ENCODE results near the gene SLC30A2.

SLC30A2 gene

DNA sequence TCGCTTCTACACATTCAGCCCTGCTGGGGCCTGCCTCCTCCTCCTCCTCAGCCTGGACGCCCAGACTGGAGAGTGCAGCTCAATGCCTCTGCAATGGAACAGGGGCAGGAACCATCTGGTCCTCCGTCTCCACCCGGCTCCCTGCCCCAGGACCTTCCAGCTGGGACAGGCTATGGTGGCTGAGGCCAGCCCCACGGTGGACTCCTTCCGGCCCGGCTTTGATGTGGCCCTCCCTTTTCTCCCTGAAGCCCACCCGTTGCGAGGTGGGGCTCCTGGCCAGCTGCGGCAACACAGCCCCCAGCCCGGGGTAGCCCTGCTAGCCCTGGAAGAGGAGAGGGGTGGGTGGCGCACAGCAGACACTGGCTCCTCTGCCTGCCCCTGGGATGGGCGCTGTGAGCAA lies 22.9 kb downstream of the SLC30A2 start:
- no peak for DNase-seq (ENCODE audit: low read depth in 2 of 2)

DNA sequence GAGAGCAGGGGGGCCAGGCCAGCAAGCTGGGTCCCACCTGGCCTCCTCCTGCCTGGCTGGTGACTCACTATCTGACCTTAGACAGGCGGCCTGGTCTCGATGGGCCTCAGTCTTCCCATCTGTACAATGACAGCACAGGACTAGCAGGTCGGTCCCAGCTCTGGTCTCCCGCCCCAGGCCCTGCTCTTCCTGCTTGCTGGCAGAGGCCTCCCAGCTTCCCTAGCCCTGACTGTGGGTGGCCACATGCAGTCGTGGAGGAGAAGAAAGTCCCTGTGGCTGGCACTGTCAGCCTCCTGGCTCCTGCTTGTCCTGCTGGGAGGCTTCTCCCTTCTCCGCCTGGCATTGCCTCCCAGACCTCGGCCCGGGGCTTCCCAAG lies 23.5 kb downstream of the SLC30A2 start:
- DNase-seq (ENCODE audit: low read depth in 2 of 2): no peak

DNA sequence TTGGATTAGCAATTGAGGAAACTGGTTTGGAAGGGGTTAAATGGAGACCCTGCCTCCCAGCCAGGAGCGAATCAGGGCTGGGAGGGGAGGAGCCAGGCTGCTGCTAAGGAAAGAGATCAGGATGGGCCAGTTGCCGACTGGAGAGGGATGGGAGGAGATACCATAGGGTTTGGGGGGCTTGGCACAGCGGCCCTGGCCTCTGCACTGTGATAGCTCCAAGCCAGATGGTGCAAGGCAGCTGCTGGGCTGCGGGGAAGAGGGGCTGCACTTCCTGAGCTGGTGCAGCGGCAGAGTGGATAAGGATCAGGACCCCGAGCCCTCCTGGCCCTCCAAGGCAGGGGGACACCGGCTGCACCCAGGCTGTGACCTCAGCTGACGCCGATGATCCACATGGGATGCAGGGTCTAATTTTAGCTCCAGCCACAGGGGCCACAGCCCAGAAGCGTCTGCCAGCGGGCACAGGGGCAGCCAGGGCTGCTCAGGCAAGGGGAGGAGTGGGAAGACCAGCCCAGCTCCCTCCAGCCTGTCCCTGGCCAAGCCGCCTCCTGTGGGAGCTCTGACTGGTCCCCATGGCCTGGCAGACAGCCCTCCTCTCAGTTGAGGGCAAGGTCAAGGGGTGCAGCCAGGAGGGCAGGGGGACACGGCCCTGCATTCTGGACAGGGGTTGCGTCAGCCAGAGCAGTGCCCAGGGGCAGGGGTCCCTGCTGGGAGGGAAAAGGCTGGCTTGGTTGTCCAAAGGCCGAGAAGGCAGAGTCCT lies 24.1 kb downstream of the SLC30A2 start, which contains the start of gene EXTL1:
Gene EXTL1 (plus strand): TSS at position 129 of the 757 bp plus-strand sequence. CDS start 872 bp downstream, outside the sequence.
- DNase-seq (ENCODE audit: low read depth in 2 of 2): no peak

GRCh38 chr1:26020941-26021646 lies 24.8 kb downstream of the SLC30A2 start:
- DNase-seq (ENCODE audit: low read depth in 2 of 2): no peak

- no peak for DNase-seq (ENCODE audit: low read depth in 2 of 2)
Observed at GRCh38 chr1:26020330-26020768, 25.6 kb downstream of the SLC30A2 start.

- DNase-seq (ENCODE audit: low read depth in 2 of 2): no peak
Observed at GRCh38 chr1:26019641-26020315, 26.1 kb downstream of the SLC30A2 start.

- DNase-seq (ENCODE audit: low read depth in 2 of 2): no peak
Observed at GRCh38 chr1:26017606-26018005, 28.3 kb downstream of the SLC30A2 start.

- DNase-seq (ENCODE audit: low read depth in 2 of 2): no peak
Observed at GRCh38 chr1:26016953-26017545, 28.9 kb downstream of the SLC30A2 start.

GRCh38 chr1:26016258-26016952 lies 29.5 kb downstream of the SLC30A2 start:
- DNase-seq (ENCODE audit: low read depth in 2 of 2): no peak

DNA sequence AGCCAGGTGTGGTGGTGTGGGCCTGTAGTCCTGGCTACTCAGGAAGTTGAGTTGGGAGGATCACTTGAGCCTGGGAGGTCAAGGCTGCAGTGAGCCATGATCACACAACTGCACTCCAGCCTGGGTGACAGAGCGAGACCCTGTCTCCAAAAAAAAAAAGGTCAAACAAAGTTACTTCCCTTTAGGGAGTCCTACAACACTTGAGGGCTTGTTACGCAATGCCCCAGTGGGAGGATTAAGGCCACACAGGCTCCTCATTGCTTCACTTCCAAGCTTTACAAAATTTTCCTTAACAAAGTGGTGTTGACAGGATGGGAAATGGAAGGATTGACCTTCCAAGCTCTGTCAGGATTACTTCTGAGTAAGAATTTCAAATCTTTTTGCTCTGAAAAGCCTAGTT lies 30.6 kb downstream of the SLC30A2 start:
- no peak for DNase-seq (ENCODE audit: low read depth in 2 of 2)

DNA sequence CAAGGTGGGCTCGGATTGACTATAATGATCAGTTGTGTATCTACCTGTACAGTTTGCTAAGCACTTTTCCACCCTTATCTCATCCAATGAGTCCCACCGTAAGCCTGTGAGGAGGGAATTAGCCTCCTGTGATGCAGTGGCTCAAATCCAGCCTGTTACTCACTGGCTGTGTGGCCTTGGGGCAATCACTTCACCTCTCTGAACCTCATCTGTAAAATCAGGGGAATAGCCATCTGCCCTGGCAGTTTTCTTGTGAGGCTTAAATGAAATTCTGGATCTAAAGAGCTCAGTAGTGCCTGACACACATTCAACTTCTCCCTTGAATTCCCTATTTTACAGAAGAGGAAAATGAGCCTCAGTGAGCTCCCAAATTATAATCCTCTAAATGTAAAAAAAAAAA lies 31.7 kb downstream of the SLC30A2 start:
- DNase-seq (ENCODE audit: low read depth in 2 of 2): no peak

- DNase-seq (ENCODE audit: low read depth in 2 of 2): no peak
Observed at GRCh38 chr1:26012864-26013263, 33.1 kb downstream of the SLC30A2 start.

GRCh38 chr1:26010825-26011224 lies 35.1 kb downstream of the SLC30A2 start:
- no peak for DNase-seq (ENCODE audit: low read depth in 2 of 2)

- no peak for DNase-seq (ENCODE audit: low read depth in 2 of 2)
Observed at GRCh38 chr1:26009796-26010447, 36.0 kb downstream of the SLC30A2 start.

DNA sequence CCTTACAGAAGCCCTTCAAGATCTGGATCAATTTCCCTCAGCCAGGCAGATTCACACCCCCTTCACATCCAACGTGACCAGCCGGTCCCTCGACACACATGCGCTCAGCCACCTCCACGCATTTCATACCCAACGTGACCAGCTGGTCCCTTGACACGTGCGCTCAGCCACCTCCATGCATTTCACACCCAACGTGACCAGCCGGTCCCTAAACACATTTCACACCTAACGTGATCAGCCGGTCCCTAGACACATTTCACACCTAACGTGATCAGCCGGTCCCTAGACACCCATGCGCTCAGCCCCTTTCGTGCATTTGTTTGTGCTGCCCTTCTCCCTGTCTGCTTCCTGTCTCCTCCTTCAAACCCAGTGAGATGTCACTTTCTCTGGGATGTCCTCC lies 39.2 kb downstream of the SLC30A2 start:
- DNase-seq (ENCODE audit: low read depth in 2 of 2): no peak

- DNase-seq (ENCODE audit: low read depth in 2 of 2): no peak
Observed at GRCh38 chr1:26005434-26006105, 40.3 kb downstream of the SLC30A2 start.

DNA sequence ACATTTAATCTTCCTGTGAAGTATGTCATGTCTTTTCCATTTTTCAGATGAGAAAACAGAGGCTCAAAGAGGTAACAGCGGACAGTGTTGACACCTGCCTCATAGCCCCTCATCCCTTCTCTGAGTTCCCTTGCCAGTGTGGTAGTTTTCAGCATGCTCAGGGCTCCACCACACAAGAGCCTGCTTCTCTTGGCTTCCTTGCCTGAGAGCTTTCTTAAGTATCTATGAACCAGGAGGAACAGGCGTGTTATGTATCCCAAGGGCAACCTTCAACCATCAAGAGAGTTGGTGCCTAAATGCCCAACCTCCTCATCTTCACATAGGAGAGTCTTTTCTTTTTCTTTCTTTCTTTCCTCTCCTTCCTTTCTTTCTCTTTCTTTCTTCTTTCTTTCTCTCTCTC lies 42.2 kb downstream of the SLC30A2 start:
- no peak for DNase-seq (ENCODE audit: low read depth in 2 of 2)

- DNase-seq (ENCODE audit: low read depth in 2 of 2): no peak
Observed at GRCh38 chr1:26003262-26003661, 42.7 kb downstream of the SLC30A2 start.

DNA sequence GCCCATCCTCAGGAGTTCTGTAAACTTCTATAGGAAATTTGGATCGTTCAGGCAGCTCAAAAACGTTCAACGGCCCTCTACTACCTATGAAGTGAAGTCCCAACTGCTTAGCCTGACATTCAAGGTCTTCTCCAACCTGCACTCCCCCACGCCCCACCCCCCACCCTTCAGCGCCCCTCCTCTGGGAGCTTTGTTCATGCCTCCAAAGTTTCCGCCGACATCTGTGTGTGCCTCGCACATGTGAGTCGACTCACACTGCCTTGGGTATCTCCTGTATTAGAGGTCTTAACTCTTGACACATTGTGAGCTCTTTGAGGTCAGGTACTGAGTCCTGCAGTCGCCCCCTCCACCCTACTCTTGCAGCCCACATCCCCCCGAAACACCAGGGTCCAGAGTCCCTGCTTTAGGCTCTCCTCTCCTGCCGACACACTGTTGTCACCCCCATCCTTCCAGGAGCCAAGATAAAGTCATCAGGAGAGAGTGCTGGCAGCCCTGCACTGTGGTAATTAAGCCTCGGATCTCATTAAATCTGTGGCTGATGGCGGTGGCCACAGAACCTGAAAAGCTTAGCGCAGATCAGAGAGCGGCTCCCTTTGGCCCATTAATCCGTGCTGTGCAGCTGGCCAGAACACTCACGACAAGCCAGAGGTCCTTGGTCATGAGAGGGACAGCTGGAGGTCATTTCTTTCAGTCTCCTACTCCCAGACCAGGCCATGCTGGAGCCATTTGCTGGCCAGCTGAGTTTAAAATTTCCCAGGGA lies 46.7 kb downstream of the SLC30A2 start:
- DNase-seq (ENCODE audit: low read depth in 2 of 2): no peak

Measured in stimulated activated CD4-positive, alpha-beta T cell treated with anti-CD3 and anti-CD28 coated beads, Interleukin-1b, Interleukin-23, amount 100 ng/mL, for 4 hours (primary cell).